ENCODE measurements around the gene PIK3R5.

Gene PIK3R5

GRCh38 chr17:8851600-8851999 lies 113.9 kb downstream of the PIK3R5 start:
- no peak for DNase-seq

GRCh38 chr17:8849311-8850041 lies 116.0 kb downstream of the PIK3R5 start:
- DNase-seq, result no peak

GRCh38 chr17:8847891-8848290 lies 117.6 kb downstream of the PIK3R5 start:
- no peak for DNase-seq

- DNase-seq, result no peak
Measured at GRCh38 chr17:8846768-8847211, 118.7 kb downstream of the PIK3R5 start.

GRCh38 chr17:8844229-8845218 lies 121.0 kb downstream of the PIK3R5 start:
- DNase-seq, result no peak

GRCh38 chr17:8843344-8843743 lies 122.2 kb downstream of the PIK3R5 start:
- no peak for DNase-seq

- DNase-seq, result no peak
Measured at GRCh38 chr17:8841844-8842243, 123.7 kb downstream of the PIK3R5 start.

- no peak for DNase-seq
Measured at GRCh38 chr17:8839410-8839935, 126.0 kb downstream of the PIK3R5 start.

GRCh38 chr17:8838551-8839095 lies 126.9 kb downstream of the PIK3R5 start:
- DNase-seq, result no peak

- no peak for DNase-seq
Measured at GRCh38 chr17:8837563-8838075, 127.9 kb downstream of the PIK3R5 start.

- no peak for DNase-seq
Measured at GRCh38 chr17:8836821-8837562, 128.5 kb downstream of the PIK3R5 start.

GRCh38 chr17:8835631-8836364 lies 129.7 kb downstream of the PIK3R5 start:
- DNase-seq, result no peak

- DNase-seq, result no peak
Measured at GRCh38 chr17:8835106-8835505, 130.4 kb downstream of the PIK3R5 start.

GRCh38 chr17:8832711-8833352 lies 132.7 kb downstream of the PIK3R5 start:
- DNase-seq, result no peak

- no peak for DNase-seq
Measured at GRCh38 chr17:8831234-8831849, 134.2 kb downstream of the PIK3R5 start.

- no peak for DNase-seq
Measured at GRCh38 chr17:8830141-8830540, 135.4 kb downstream of the PIK3R5 start.

GRCh38 chr17:8829036-8829941 lies 136.2 kb downstream of the PIK3R5 start:
- no peak for DNase-seq
